GM18868 (cell line): ENCODE results near the gene SCUBE2.
A peak's percentile ranks its signal among the peaks of the same experiment; 100 is the strongest.

Experiments used
- ATAC-seq: cut with Tn5 transposase; IDR thresholded peaks from one replicate; pipeline ENCODE4 v1.9.1; 2021; ENCODE audit warnings: mild to moderate bottlenecking, moderate library complexity; ENCODE audit not compliant: unreplicated experiment

Gene SCUBE2

GRCh38 chr11:9091044-9091922 is at the start of gene SCUBE2:
SCUBE2 (minus strand) TSS chr11:9091599; CDS start chr11:9091528, 71 bp downstream.
- ATAC-seq = no peak

- no peak for ATAC-seq
These were observed 49.8 kb upstream of the SCUBE2 start for GRCh38 chr11:9141186-9141585.

DNA sequence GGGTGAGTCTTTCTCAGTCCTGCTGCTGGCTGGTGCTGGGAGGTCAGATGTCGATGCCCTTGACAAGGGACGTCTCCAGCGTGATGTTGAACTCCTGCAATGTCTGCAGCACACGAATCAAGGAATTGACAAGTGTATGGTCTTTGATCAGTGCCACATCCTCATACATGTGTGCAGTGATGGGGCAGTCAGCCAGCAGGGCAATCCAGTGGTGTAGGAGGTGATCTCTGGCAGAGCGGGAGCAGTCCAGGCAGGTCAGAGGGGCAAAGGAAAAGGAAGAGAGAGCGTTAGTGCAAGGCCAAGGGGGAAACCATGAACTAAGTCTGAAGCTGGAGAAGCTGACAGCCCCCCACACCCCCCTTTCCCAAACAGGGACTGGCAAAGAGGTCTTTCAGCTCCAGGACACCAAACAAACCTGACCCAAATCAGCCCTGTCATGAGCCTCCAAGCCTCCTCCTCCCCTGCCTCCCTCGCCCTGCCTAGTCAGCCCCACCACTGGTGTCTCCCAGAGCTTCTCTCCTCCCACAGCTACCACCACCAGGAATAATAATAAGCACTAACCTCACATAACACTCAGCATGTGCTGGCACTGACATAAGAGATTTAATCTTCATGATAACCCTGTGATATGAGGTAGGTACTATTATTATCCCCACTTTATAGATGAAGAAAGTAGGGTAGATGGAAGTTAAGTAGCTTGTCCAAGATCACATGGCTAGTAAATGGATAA is 48.4 kb upstream of the SCUBE2 start:
- ATAC-seq = no peak

DNA sequence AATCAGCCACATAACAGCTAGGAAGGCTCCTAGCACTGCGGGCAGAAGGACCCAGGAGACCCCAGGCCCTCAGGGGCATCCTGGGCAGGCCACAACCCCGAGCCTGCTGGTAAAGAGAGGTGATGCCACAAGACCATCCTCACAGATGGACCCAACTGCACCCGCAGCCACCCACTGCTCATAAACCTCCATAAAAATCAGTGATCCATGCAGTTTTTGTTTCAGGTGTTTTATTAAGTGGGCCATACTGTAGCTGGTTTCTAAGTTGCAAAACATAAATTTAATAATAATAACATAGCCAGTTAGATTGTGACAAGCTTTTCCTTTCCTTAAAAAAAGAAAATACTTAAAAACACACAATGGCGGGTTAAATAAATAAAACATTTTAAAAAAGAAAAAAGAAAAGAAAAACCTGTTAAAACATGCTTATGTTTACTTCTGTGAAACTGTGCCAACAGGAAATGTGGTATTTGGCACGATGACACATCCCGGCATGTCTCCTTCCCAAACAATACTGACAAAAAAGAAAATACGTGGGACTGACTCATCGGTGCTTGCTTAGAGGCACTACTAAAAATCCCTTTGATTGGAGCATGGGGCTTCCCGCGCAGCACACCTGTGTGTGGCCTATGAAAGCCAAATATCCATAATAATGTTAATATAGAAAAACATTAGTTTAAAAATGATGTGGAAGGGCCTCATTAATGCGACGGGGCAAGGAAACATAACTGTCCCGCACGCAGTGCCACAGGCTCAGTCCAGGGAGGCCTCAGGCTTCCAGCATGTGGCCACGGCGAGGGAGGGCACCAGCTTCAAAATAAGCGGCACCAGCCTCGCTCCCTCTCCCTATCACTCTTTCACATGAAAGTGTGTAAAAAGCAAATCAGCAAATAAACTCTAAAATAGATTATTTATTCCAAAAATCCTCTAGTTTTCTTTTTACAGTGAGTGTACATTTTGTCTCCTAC is 47.5 kb upstream of the SCUBE2 start:
- no peak for ATAC-seq

- no peak for ATAC-seq
These were observed 46.7 kb upstream of the SCUBE2 start for GRCh38 chr11:9138133-9138453.

DNA sequence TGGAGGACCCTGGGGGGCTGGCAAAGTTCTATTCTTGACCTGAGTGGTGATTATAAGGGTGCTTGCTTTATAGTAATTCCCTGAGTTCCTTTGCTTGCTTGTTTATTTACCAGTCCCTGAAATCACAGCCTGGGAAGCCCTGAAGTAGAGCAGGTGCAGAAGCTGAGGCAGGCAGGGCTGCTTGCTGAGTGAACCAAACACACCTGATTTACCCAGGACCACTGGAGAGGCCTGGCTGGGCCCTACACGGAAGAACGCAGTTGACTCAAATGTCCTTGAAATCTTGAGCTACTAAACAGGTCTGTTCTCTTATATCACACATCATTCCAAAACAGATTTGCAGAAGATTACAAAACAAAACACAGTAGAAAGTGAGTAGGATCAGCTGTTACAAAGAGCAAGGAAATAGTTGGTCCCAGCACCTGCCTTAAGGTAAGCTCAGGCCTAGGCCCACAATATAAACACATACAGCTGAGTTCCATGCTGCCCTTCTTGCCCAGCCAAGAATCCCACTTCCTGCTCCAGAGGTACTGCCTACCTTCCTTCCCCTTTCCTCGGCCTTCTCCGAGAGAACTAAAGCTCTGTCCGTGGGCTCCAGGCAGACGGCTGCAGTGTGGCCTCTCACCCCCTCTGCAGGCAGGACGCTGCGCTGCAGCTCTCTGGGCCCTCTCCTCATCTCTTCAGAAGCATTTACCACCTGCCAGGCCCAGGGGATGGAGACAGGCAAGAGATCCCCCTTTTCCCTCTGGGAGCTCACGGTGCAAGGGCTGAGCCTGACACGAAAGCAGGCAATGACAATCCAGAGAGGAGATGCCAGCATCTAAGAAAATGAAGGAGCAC is 46.1 kb upstream of the SCUBE2 start:
- ATAC-seq = peak; percentile 89

DNA sequence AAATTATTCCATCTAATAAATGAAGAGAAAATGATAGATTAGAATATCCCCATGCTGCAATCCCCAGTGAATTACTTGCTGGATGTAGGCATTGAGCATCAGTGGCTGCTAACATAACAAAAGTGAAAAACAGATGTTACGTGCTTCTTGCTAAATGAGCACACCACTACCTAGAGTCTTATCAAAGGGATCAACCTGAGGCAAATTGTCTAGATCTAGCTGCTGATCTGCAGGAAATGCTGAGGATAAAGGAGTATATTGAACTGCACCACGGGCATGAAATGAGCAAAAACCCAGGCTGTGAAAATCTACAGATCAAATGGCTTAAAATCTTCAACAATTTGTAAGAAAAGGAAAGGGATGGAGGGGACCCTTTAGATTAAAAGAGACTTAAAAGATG is 45.3 kb upstream of the SCUBE2 start:
- ATAC-seq = no peak

DNA sequence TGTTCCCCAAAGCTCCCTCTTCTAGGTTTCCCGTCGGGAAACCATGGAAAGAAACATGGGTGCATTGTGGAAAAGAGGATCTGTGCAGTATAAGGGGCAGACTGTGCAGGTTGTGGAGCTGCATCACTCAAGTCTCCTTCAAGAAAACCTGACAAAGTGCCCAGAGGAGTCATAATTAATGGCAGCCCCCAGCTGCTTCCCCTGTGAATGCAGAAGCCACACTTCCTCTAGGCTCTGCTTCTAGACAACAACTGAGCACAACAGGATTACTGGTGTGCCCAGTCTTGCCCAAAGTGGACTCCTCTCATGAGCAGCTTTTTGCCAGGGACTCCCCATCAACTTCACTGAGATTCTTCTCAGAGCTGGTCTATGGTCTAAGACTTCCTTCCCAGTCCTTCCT is 42.6 kb upstream of the SCUBE2 start:
- ATAC-seq = no peak

- ATAC-seq = no peak
These were observed 40.9 kb upstream of the SCUBE2 start for GRCh38 chr11:9132203-9132878.

DNA sequence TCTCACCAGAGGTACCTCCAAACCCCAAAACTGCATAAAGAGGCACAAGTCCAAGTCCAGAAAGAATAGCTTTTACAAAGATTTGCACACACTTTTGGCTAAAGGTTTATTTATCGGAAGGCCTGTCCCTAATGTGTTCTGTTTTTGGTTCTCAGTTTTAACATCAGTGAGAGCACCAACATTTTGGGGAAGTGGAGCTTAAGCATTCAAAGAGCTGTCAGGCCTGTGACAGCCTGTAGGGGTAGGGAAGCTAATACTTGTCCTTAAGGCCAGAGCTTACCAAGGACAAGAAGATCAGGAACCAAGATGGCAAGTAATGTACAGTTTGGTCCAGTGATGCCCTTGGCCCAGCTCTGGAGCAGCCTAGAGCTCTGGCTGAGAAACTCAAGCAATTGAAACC is 38.9 kb upstream of the SCUBE2 start:
- no peak for ATAC-seq

- no peak for ATAC-seq
These were observed 35.2 kb upstream of the SCUBE2 start for GRCh38 chr11:9126636-9127035.

DNA sequence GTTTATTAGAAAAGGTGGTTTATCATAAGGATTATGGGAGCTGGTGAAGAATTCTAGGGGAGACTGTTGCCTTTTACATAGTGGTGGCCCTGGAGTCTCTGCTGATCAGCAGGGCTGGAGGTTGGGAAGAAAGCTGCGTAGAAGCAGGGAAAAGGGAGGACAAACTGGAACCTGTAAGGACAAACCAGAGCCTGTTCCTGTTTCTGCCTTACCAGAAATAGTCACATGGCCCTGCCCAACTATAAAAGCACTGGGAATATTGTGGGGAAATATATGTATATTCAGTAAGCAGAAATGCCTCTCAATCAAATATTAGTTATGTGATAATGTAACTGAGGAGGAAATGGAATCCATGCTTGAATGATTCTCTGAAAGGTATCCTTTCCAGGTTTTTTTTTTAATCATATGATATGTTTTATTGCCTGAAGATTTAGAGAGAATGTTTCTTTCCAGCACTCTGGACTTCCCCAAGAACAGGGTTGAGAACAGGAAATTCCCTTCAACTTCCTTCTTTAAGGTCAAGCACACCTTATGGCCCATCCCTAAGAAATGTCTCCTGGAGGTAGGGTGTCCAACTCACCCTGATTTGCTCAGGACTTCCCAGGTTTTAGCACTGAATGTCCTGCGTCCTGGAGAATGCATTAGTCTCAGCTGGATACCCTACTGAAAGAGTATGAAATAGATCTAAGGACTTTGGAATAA is 33.9 kb upstream of the SCUBE2 start:
- ATAC-seq = no peak

GRCh38 chr11:9123595-9124304 is 32.4 kb upstream of the SCUBE2 start:
- no peak for ATAC-seq

- ATAC-seq = no peak
These were observed 30.0 kb upstream of the SCUBE2 start for GRCh38 chr11:9121469-9121796.

- no peak for ATAC-seq
These were observed 29.5 kb upstream of the SCUBE2 start for GRCh38 chr11:9120664-9121468.

- ATAC-seq = no peak
These were observed 26.9 kb upstream of the SCUBE2 start for GRCh38 chr11:9118277-9118676.

DNA sequence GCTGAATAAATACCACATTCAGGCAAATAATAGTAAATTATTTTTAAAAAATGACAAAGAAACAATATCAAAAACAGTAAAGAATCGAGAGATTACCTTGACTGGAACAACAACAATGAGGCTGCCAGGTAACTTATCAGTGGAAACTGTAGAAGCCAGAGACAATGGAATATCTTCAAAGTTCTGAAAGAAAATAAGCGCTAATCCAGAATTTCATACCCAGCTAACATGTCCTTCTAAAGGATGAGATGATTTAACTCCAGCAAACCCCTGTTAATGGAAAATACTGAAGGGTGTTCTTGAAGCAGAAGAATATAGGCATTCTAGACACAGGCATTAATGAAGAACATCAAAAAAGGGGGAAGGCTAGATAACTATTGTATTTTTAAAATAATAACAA is 20.7 kb upstream of the SCUBE2 start:
- no peak for ATAC-seq
